HAP-1 (cell line): ENCODE data around the gene NANOS2.

Source experiments
- DNase-seq, 2 experiments: peaks; one replicate each; pipeline ENCODE4 v3.0.0-alpha.2; 2016 to 2020; ENCODE audit warnings: low spot score in 2 of 2
- H3K27me3 ChIP-seq: fragments of 250-450 bp; sonication (Bioruptor Pico); 2 replicates; pipeline ENCODE4 v1.5.1; 2020; ENCODE audit warnings: low read depth, mild to moderate bottlenecking, moderate library complexity
- H3K36me3 ChIP-seq: fragments of 250-450 bp; sonication (Bioruptor Pico); replicated peaks from 2 replicates; pipeline ENCODE4 v1.5.1; 2020; ENCODE audit warnings: mild to moderate bottlenecking
- H3K4me1 ChIP-seq: fragments of 250-450 bp; sonication (Bioruptor Pico); 2 replicates; pipeline ENCODE4 v1.5.1; 2020; ENCODE audit warnings: mild to moderate bottlenecking
- H3K4me3 ChIP-seq: fragments of 250-450 bp; sonication (Bioruptor Pico); 2 replicates; pipeline ENCODE4 v1.5.1; 2020; ENCODE audit warnings: mild to moderate bottlenecking, moderate library complexity
- H3K9me3 ChIP-seq: fragments of 250-450 bp; sonication (Bioruptor Pico); 2 replicates; pipeline ENCODE4 v1.5.1; 2020; ENCODE audit warnings: mild to moderate bottlenecking, moderate library complexity
- in situ Hi-C: fragments of 300-500 bp; cut with MboI; formaldehyde crosslinking; loops from 3 replicates; pipeline ENCODE4 v1.14.3; 2020; ENCODE audit warnings: low sequenced_read_pairs, inconsistent platforms, mixed read lengths

Gene NANOS2

GRCh38 chr19:45918721-45919120, 4.1 kb upstream of the NANOS2 start:
- Histone ChIP-seq H3K4me3 (no peak overlapping the region), H3K27me3 (peaks cover 13% of the 10 kb centered on the region; the same call in 1 of the 2 replicates), H3K36me3 (no peaks in the 10 kb centered on the region), H3K4me1 (no peaks in the 10 kb centered on the region), H3K9me3 (no peaks in the 10 kb centered on the region)
- in situ Hi-C loops: no loop called here
- DNase-seq: no peak

DNA sequence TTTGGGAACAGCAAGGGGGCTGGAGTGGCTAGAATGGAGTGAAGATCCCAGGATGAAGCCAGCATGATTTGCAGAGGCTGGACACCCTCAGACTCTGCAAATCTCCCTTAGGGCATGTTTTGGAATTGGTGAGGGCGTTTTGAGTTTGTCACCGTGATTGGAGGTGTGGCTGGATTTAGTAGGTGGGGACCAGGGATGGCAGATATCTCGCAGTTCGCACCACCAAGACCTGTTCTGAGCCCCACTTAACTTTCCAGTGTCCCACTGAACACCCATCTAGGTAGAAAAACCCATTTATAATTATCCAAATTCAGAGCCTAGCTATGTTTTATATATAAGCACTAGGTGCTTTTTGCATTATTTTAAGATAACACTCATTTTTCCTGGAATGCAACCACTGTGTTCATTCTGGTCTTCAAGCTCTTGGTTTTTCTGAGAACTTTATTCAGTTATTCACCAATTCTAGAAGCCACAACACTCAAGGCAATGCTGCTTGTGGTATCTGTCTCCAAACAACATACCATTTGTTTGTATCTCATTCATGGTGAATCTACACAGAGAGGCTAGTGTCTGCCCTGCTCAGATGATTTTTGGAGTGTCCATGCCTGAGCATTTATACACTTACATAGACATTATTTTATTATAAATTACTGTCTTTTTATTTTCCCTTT, 3.0 kb upstream of the NANOS2 start:
- in situ Hi-C loops: no loop called here
- H3K27me3 ChIP-seq: peaks cover 13% of the 10 kb centered on the region; the same call in 1 of the 2 replicates

DNA sequence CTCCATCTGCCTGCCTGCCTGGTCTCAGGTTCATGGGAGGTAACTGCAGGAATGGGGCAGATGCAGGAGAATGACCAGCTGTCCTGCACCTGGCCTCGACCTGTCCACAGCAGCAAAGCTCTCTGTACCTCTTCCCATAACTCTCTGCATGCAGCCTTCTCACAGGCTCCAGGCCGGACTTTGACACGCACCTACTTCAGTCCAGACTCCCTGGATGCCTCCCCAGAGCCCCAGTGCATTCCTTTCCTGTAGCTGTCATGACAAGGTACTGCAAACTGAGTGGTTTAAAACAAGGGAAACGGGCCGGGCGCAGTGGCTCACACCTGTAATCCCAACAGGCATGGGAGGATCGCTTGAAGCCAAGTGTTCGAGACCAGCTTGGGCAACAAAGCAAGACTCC, 3.3 kb downstream of the NANOS2 start:
- Histone ChIP-seq H3K27me3 (no peaks in the 10 kb centered on the region; the same call in 1 of the 2 replicates), H3K36me3 (no peaks in the 10 kb centered on the region), H3K4me3 (no peak overlapping the region), H3K4me1 (no peaks in the 10 kb centered on the region), H3K9me3 (no peaks in the 10 kb centered on the region)
- in situ Hi-C loops: no loop called here
- no peak for DNase-seq

More for the DNA sequence above, 3.0 kb upstream of the NANOS2 start:
- H3K9me3 ChIP-seq: no peaks in the 10 kb centered on the region
- no peaks in the 10 kb centered on the region for H3K4me1 ChIP-seq
- DNase-seq: no peak
- no peak overlapping the region for H3K4me3 ChIP-seq
- H3K36me3 ChIP-seq: no peaks in the 10 kb centered on the region

GRCh38 chr19:45908956-45909355, 5.6 kb downstream of the NANOS2 start:
- H3K9me3 ChIP-seq: no peaks in the 10 kb centered on the region
- H3K36me3 ChIP-seq: no peaks in the 10 kb centered on the region
- in situ Hi-C loops: no loop called here
- H3K27me3 ChIP-seq: no peaks in the 10 kb centered on the region; the same call in 1 of the 2 replicates
- H3K4me1 ChIP-seq: no peaks in the 10 kb centered on the region
- no peak overlapping the region for H3K4me3 ChIP-seq
- DNase-seq: no peak

- Histone ChIP-seq H3K9me3 (no peaks in the 10 kb centered on the region), H3K27me3 (no peaks in the 10 kb centered on the region; the same call in 1 of the 2 replicates), H3K36me3 (no peaks in the 10 kb centered on the region), H3K4me3 (no peak overlapping the region), H3K4me1 (peaks cover 6% of the 10 kb centered on the region)
- in situ Hi-C loops: no loop called here
- DNase-seq: no peak
Observed at GRCh38 chr19:45906221-45906620, 8.4 kb downstream of the NANOS2 start.

DNA sequence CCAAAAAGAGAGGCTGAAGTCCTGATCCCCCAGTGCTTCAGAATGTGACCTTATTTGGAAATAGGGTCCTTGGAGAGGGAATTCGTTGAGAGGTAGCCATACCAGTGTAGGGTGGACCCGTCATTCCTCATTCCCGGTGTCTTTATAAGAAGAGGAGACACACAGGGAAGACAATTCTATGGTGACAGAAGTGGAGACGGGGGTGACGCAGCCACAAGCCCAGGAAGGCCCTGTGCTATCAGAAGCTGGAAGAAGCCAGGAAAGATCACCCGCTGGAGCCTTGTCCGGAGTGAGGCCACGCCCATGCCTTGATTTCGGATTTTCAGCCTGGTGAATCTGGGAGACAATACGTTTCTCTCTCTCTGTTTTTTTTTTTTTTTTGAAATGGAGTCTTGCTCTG, 9.6 kb downstream of the NANOS2 start:
- in situ Hi-C loops: no loop called here
- no peaks in the 10 kb centered on the region for H3K9me3 ChIP-seq
- DNase-seq: no peak
- H3K36me3 ChIP-seq: peaks cover under 1% of the 10 kb centered on the region; the same call in 1 of the 2 replicates
- no peak overlapping the region for H3K4me3 ChIP-seq
- no peaks in the 10 kb centered on the region for H3K27me3 ChIP-seq
- H3K4me1 ChIP-seq: peaks cover 6% of the 10 kb centered on the region

DNA sequence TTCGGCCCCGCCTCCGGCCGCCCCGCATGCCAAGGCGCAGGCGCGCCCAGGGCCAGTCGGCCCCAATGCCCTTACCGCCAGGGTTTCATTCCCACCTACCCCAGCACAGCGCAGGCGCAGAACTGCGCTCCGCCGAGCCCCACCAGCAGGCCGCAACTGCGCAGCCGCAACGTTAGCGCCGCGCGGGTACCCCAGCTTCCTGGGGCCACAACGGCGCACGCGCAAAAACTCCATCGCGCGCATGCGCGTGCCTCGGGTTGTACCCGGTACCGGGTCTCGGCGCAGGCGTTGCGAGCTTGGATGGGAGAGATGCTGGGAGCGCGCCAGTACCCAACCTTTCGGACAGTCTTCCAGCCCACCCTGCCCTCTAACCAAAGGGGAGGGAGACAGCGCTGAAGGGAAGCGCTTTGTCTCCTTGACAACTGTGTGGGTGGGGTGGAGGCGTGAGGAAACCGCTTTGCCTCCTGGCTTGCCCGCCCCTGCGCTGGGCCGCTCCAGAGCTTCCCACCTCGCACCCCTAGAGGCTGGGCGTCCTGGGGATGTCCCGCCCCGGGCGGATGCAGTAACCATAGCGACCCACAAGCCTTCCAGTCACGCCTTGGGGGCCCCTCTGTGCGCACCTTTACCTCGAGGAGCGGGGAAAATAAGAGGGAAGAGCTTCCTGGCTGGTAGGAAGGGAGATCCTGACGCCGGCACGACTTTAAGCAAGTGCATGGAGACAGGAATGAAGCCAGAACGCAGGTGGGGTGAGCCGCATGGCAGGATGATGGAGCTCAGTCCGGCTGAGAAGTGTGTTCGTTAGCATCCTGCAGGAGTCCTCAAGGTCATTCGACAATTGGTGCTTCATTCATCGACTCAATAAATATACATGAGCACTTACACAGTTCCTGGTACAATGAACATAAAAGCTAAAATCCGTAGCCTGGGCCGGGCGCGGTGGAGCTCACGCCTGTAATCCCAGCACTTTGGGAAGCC, 11.6 kb downstream of the NANOS2 start:
- peak; percentile 94 to 98 for DNase-seq
- H3K4me1 ChIP-seq: peaks cover 6% of the 10 kb centered on the region
- no peaks in the 10 kb centered on the region for H3K9me3 ChIP-seq
- in situ Hi-C loops: no loop called here
- H3K4me3 ChIP-seq: peak overlapping the region; percentile 53
- H3K27me3 ChIP-seq: no peaks in the 10 kb centered on the region
- H3K36me3 ChIP-seq: peaks cover 16% of the 10 kb centered on the region

DNA sequence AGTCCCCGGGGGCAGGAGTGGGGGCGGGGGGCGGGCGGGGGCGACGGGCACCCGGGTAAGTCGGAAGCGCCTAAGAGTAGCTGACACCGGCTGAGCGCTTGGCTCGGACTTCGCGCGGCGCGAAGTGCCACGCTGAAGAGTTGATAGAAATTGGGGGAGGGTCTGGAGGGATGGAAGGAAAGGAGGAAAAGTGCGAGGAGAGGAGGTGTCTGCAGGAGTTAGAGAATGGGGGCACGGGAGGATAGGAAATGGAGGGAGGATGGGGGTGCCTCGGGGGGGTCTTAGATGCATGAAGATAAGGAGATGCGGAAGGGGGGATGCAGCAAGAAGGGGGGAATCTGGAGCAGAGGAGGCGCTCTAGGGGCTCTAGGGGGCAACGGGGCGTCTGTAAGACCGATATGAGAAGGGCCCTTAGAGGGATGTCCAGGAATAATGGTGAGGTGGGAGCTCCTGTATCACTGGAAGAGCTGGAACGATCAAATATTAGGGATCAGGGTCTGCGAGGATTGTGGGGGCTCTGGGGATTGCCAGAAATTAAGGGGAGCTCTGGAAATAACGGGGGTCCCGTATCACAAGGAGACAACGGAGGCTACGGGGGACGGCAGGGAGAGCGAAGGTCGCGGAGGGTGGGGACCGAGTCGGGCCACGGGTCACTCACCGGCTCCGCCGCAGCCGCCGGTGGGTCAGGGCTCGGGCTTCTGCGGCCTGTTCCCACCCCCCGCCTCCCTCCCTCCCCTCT, 12.5 kb downstream of the NANOS2 start, which contains the start of gene MYPOP:
Gene MYPOP, minus strand, starts transcription at position 702 of the 739 bp plus-strand sequence. CDS start 840 bp downstream, outside the sequence.
- H3K9me3 ChIP-seq: no peaks in the 10 kb centered on the region
- peak in 1 of 2 experiments; percentile 35 for DNase-seq
- in situ Hi-C loops: no loop called here
- H3K27me3 ChIP-seq: no peaks in the 10 kb centered on the region
- H3K36me3 ChIP-seq: peaks cover 16% of the 10 kb centered on the region
- peaks cover 6% of the 10 kb centered on the region for H3K4me1 ChIP-seq
- peak within 1 kb of the TSS; percentile 53 for H3K4me3 ChIP-seq

GRCh38 chr19:45901432-45901911, 13.1 kb downstream of the NANOS2 start:
- Histone ChIP-seq H3K4me1 (peaks cover 6% of the 10 kb centered on the region), H3K4me3 (peak overlapping the region; percentile 53), H3K9me3 (no peaks in the 10 kb centered on the region), H3K36me3 (peaks cover 16% of the 10 kb centered on the region), H3K27me3 (no peaks in the 10 kb centered on the region)
- DNase-seq: peak in 1 of 2 experiments; percentile 43
- in situ Hi-C loops: no loop called here

GRCh38 chr19:45900738-45901431, 13.7 kb downstream of the NANOS2 start:
- Histone ChIP-seq H3K9me3 (no peaks in the 10 kb centered on the region), H3K36me3 (peaks cover 16% of the 10 kb centered on the region), H3K4me1 (peaks cover 6% of the 10 kb centered on the region), H3K27me3 (no peaks in the 10 kb centered on the region), H3K4me3 (peak overlapping the region; percentile 53)
- no peak for DNase-seq
- in situ Hi-C loops: no loop called here

DNA sequence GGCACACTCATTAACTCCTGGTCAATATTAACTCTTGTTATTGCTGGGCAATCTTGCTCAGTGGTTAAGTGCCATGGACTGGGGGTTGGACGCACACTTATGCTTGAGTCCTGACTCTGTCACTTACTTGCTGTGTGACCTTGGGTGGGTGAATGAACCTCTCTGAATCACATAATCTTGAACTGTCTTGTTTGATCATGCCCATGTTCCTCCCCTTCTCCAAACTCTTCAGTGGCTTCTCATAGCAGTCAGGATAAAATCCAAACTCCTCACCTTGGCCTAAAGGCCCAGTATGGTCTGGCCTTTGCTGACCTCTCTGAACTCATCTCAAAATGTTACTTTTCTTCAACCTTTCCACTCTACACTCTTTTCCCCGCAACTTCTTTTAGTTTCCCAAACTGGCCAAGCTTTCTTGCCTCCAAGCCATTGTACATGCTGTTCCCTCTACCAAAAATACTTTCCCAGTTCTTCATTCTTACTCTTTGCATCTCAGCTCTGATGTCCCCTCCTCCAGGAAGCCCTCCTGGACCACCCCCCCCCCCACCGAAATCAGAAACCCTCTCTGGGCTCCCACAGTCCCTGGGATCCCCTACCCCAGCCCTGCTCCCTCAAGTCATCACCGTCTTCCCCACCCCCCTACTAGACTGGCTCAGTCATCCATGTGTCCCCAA, 14.5 kb downstream of the NANOS2 start:
- in situ Hi-C loops: no loop called here
- H3K27me3 ChIP-seq: no peaks in the 10 kb centered on the region
- peaks cover 6% of the 10 kb centered on the region for H3K4me1 ChIP-seq
- peaks cover 16% of the 10 kb centered on the region for H3K36me3 ChIP-seq
- H3K9me3 ChIP-seq: no peaks in the 10 kb centered on the region
- H3K4me3 ChIP-seq: no peak overlapping the region
- no peak for DNase-seq

DNA sequence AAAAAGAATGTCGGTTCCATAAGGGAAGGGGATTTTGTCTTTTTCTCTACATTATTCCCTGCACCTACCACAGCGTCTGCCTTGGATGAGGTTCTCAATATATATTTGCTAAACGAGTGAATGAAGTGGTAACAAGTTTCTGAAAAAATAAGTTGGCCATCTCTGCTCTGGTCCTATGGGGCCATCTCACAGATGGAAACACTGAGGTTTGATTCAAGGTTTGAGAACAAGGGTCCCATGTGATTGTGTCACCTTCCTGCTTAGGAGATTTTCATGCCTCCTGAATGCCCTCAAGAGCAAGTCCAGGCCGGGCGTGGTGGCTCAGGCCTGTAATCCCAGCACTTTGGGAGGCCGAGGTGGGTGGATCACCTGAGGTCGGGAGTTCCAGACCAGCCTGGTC, 15.3 kb downstream of the NANOS2 start:
- Histone ChIP-seq H3K27me3 (no peaks in the 10 kb centered on the region), H3K4me1 (peaks cover 6% of the 10 kb centered on the region), H3K4me3 (no peak overlapping the region), H3K36me3 (peaks cover 16% of the 10 kb centered on the region), H3K9me3 (no peaks in the 10 kb centered on the region)
- in situ Hi-C loops: no loop called here
- no peak for DNase-seq
